ENCODE measurements around the gene MAS1L. TPM values are rescaled to one million over a fixed set of nuclear protein-coding genes. Genes with fewer than 3 reads are reported as not detected.

Gene MAS1L
- total RNA-seq, 3 donors from 2014 or later (not counting 1 experiment from before 2014, with no cell fraction given): not detected

DNA sequence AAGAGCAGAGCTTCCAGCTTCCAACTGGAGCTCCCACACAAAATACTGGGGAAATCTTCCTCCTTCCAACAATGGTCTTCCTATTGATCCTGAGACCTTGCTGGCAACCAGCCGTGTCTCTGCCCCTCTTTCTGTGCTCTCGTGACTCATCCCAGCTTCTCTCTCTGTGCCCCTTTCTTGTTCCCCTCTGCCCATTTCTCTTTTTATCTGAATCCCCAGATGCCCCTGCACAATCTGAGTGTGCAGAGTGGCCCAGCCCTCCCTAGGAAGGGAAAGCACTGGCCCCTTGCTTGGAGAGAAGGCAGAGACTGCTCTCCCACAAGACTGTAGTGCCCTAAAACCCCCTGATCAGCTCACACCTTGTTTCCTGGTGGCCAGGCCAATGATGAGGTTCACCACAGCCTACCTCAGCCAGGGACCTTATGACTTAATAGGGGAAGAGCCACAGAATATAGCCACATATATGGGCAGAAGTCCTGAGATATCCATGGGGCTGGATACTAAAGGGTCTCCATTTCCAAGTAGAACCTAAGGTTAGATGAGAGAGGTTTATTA lies 23.1 kb upstream of the MAS1L start:
- Mint-ChIP-seq H3K27me3 (ENCODE audit: low read depth in 2 of 2) (peaks cover 6 to 8% of the 10 kb centered on the region in 2 donors), H3K27ac (no peak overlapping the region), H3K9me3 (no peaks in the 10 kb centered on the region), H3K36me3 (no peaks in the 10 kb centered on the region), H3K4me1 (peaks cover 2% of the 10 kb centered on the region in 2 donors), H3K4me3 (no peak overlapping the region)
- no peak for ATAC-seq
- no peak overlapping the region for H3K4me3 ChIP-seq (ENCODE audit: low read length)
- 86% methylated on average over 2 of the region's 2 CpGs for WGBS (ENCODE audit: insufficient coverage)
- H3K27me3 ChIP-seq (ENCODE audit: control insufficient read depth, insufficient read depth, low read length): no peaks in the 10 kb centered on the region
- TF ChIP-seq, protein P1, sequence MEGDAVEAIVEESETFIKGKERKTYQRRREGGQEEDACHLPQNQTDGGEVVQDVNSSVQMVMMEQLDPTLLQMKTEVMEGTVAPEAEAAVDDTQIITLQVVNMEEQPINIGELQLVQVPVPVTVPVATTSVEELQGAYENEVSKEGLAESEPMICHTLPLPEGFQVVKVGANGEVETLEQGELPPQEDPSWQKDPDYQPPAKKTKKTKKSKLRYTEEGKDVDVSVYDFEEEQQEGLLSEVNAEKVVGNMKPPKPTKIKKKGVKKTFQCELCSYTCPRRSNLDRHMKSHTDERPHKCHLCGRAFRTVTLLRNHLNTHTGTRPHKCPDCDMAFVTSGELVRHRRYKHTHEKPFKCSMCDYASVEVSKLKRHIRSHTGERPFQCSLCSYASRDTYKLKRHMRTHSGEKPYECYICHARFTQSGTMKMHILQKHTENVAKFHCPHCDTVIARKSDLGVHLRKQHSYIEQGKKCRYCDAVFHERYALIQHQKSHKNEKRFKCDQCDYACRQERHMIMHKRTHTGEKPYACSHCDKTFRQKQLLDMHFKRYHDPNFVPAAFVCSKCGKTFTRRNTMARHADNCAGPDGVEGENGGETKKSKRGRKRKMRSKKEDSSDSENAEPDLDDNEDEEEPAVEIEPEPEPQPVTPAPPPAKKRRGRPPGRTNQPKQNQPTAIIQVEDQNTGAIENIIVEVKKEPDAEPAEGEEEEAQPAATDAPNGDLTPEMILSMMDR (IDR thresholded peaks at IDR 0.05): no peak
- no peak overlapping the region for H3K27ac ChIP-seq (ENCODE audit: low read length)
- H3K36me3 ChIP-seq (ENCODE audit: control insufficient read depth, insufficient read depth, low read length): no peaks in the 10 kb centered on the region
- DNase-seq: no peak
- intact Hi-C loops (cut with micrococcal nuclease): no loop called here
- H3K4me1 ChIP-seq (ENCODE audit: control insufficient read depth, insufficient read depth, low read length): no peaks in the 10 kb centered on the region
- H3K9me3 ChIP-seq (ENCODE audit: control insufficient read depth, insufficient read depth, low read length): no peaks in the 10 kb centered on the region

DNA sequence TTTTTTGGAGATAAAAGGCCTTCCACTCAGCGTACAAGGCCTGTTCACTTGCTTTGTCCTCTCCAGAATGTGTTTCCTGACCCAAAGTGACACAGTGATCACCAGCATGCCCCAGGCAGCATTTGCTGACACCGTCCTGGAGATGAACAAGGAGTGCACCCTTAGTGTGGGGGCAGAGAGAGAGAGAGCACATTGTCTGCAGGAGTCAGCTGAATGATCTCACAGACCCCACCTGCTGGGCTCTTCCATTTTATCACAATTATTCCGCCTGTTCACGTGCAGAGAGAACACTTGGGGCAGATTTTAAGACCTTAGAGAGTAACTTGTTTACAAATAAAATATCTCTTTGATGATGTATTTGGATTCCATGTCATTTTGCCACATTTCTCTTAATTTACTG lies 22.4 kb upstream of the MAS1L start:
- no peak overlapping the region for H3K4me3 Mint-ChIP-seq
- 83% methylated on average over 2 of the region's 4 CpGs for WGBS (ENCODE audit: insufficient coverage)
- H3K9me3 Mint-ChIP-seq: no peaks in the 10 kb centered on the region
- no peaks in the 10 kb centered on the region for H3K27me3 ChIP-seq (ENCODE audit: control insufficient read depth, insufficient read depth, low read length)
- H3K27ac ChIP-seq (ENCODE audit: low read length): no peak overlapping the region
- intact Hi-C loops (cut with micrococcal nuclease): no loop called here
- H3K9me3 ChIP-seq (ENCODE audit: control insufficient read depth, insufficient read depth, low read length): no peaks in the 10 kb centered on the region
- no peaks in the 10 kb centered on the region for H3K4me1 ChIP-seq (ENCODE audit: control insufficient read depth, insufficient read depth, low read length)
- no peak overlapping the region for H3K4me3 ChIP-seq (ENCODE audit: low read length)
- H3K27me3 Mint-ChIP-seq (ENCODE audit: low read depth in 2 of 2): peaks cover 6 to 8% of the 10 kb centered on the region in 2 donors
- ATAC-seq (no peak), DNase-seq (no peak)
- no peaks in the 10 kb centered on the region for H3K4me1 Mint-ChIP-seq
- no peaks in the 10 kb centered on the region for H3K36me3 ChIP-seq (ENCODE audit: control insufficient read depth, insufficient read depth, low read length)
- H3K27ac Mint-ChIP-seq: no peak overlapping the region
- TF ChIP-seq, protein P1 (IDR thresholded peaks at IDR 0.05): no peak
- no peaks in the 10 kb centered on the region for H3K36me3 Mint-ChIP-seq

- H3K4me3 Mint-ChIP-seq: no peak overlapping the region
- no peaks in the 10 kb centered on the region for H3K4me1 Mint-ChIP-seq
- TF ChIP-seq, protein P1 (IDR thresholded peaks at IDR 0.05): no peak
- H3K36me3 ChIP-seq (ENCODE audit: control insufficient read depth, insufficient read depth, low read length): no peaks in the 10 kb centered on the region
- H3K27me3 ChIP-seq (ENCODE audit: control insufficient read depth, insufficient read depth, low read length): no peaks in the 10 kb centered on the region
- H3K9me3 ChIP-seq (ENCODE audit: control insufficient read depth, insufficient read depth, low read length): no peaks in the 10 kb centered on the region
- H3K4me3 ChIP-seq (ENCODE audit: low read length): no peak overlapping the region
- no peaks in the 10 kb centered on the region for H3K9me3 Mint-ChIP-seq
- no peak overlapping the region for H3K27ac ChIP-seq (ENCODE audit: low read length)
- 87% methylated on average over 9 of the region's 9 CpGs for WGBS (ENCODE audit: insufficient coverage)
- no peak for ATAC-seq
- no peak overlapping the region for H3K27ac Mint-ChIP-seq
- intact Hi-C loops (cut with micrococcal nuclease): no loop called here
- peaks cover 6 to 8% of the 10 kb centered on the region in 2 donors for H3K27me3 Mint-ChIP-seq (ENCODE audit: low read depth in 2 of 2)
- H3K36me3 Mint-ChIP-seq: no peaks in the 10 kb centered on the region
- no peaks in the 10 kb centered on the region for H3K4me1 ChIP-seq (ENCODE audit: control insufficient read depth, insufficient read depth, low read length)
- no peak for DNase-seq
These were observed 22.0 kb upstream of the MAS1L start for GRCh38 chr6:29509711-29510110.

- intact Hi-C loops (cut with micrococcal nuclease): no loop called here
- no peak for DNase-seq
- no peaks in the 10 kb centered on the region for H3K27me3 ChIP-seq (ENCODE audit: control insufficient read depth, insufficient read depth, low read length)
- H3K9me3 Mint-ChIP-seq: no peaks in the 10 kb centered on the region
- H3K4me3 Mint-ChIP-seq: no peak overlapping the region
- no peaks in the 10 kb centered on the region for H3K36me3 ChIP-seq (ENCODE audit: control insufficient read depth, insufficient read depth, low read length)
- TF ChIP-seq, protein P1 (IDR thresholded peaks at IDR 0.05): no peak
- no peaks in the 10 kb centered on the region for H3K4me1 Mint-ChIP-seq
- ATAC-seq: no peak
- H3K4me1 ChIP-seq (ENCODE audit: control insufficient read depth, insufficient read depth, low read length): no peaks in the 10 kb centered on the region
- no peak overlapping the region for H3K27ac ChIP-seq (ENCODE audit: low read length)
- no peak overlapping the region for H3K27ac Mint-ChIP-seq
- 66% methylated on average over 6 of the region's 6 CpGs for WGBS (ENCODE audit: insufficient coverage)
- peaks cover 3 to 8% of the 10 kb centered on the region in 2 donors for H3K27me3 Mint-ChIP-seq (ENCODE audit: low read depth in 2 of 2)
- H3K36me3 Mint-ChIP-seq: no peaks in the 10 kb centered on the region
- no peaks in the 10 kb centered on the region for H3K9me3 ChIP-seq (ENCODE audit: control insufficient read depth, insufficient read depth, low read length)
- no peak overlapping the region for H3K4me3 ChIP-seq (ENCODE audit: low read length)
These were observed 21.5 kb upstream of the MAS1L start for GRCh38 chr6:29509239-29509638.

All from natural killer cell (primary cell).